Measurements from ENCODE around the gene PTPN6. TPM values are rescaled to one million over a fixed set of nuclear protein-coding genes. Genes with fewer than 3 reads are reported as not detected.

Gene PTPN6
- total RNA-seq, 1 experiment from 2014 or later = 47.7 TPM

DNA sequence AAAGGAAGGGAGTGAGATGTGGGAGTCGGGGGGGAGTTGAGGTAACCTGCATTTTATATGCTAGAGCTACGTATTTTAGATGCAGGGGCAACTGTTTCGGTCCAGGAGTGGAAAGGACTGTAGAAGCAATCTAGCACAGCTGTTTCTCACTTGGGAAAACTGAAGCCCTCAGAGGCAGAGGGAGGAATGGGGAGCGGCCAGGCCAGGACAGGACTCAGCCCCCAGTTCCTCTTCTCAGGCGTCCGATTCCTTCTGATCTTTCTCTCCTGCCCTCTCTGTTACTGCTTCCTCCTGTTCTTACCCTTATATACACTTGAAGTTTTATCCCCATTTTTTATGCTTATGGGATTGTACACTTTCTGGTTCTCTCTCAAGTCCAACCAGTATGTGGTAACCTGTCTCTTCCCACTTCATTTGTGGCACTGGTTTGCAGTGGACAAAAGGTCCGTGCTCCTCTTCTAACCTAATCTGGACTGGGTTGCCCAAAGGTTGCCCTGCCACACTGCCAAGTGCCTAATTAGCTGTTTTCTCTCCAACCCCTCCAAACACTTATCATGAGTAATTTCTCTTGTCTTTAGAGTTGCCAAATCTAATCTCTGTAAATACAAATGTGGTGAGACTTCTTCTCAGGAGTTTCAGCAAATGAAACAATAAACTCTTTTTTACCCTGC, 50.9 kb downstream of the PTPN6 start:
- ChIA-PET CTCF (no interaction called here), POLR2A (no interaction called here)

More for the DNA sequence above, 50.9 kb downstream of the PTPN6 start:
- TF ChIP-seq, protein P1, sequence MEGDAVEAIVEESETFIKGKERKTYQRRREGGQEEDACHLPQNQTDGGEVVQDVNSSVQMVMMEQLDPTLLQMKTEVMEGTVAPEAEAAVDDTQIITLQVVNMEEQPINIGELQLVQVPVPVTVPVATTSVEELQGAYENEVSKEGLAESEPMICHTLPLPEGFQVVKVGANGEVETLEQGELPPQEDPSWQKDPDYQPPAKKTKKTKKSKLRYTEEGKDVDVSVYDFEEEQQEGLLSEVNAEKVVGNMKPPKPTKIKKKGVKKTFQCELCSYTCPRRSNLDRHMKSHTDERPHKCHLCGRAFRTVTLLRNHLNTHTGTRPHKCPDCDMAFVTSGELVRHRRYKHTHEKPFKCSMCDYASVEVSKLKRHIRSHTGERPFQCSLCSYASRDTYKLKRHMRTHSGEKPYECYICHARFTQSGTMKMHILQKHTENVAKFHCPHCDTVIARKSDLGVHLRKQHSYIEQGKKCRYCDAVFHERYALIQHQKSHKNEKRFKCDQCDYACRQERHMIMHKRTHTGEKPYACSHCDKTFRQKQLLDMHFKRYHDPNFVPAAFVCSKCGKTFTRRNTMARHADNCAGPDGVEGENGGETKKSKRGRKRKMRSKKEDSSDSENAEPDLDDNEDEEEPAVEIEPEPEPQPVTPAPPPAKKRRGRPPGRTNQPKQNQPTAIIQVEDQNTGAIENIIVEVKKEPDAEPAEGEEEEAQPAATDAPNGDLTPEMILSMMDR (IDR thresholded peaks at IDR 0.05 in 2 of 3, conservative IDR thresholded peaks at IDR 0.05 in 1 of 3; ENCODE audit: borderline replicate concordance in 1 of 3, insufficient read depth in 1 of 3, low read depth in 2 of 3, low read length in 2 of 3) = no peak
- TF ChIP-seq POLR2A (IDR thresholded peaks at IDR 0.05; ENCODE audit: borderline replicate concordance, extremely low read depth, insufficient read depth, insufficient read length) (no peak), ZBTB33 (IDR thresholded peaks at IDR 0.05; ENCODE audit: extremely low read depth, insufficient replicate concordance, low read length) (no peak)
- no peak overlapping the region for H3K4me2 ChIP-seq (ENCODE audit: low read length)
- no peaks in the 10 kb centered on the region for H3K36me3 ChIP-seq (ENCODE audit: control insufficient read depth in 1 of 2, insufficient read depth in 2 of 2, low read length in 2 of 2)
- no peak overlapping the region for H3K4me3 ChIP-seq (replicated peaks in 1 of 2; ENCODE audit: low read depth in 1 of 2, low read length in 2 of 2)
- BruUV-seq (replicated peaks) = no TSS peak
- no peak overlapping the region for H3K27ac ChIP-seq (ENCODE audit: low read depth, low read length)
- peaks cover 3% of the 10 kb centered on the region; the same call in 1 of the 2 replicates for H4K20me1 ChIP-seq (ENCODE audit: insufficient read depth)
- no peaks in the 10 kb centered on the region for H3K9me3 ChIP-seq (ENCODE audit: control insufficient read depth in 1 of 2, insufficient read depth in 1 of 2, low read depth in 1 of 2, low read length in 2 of 2)
- DNase-seq (ENCODE audit: low read depth, low spot score) (no peak), ATAC-seq (no peak)
- H3K27me3 ChIP-seq (ENCODE audit: insufficient read depth, low read length) = no peaks in the 10 kb centered on the region
- no peaks in the 10 kb centered on the region for H3K9me2 ChIP-seq (ENCODE audit: insufficient read depth)
- H3K79me2 ChIP-seq (ENCODE audit: insufficient read depth, low read length) = peaks cover 16% of the 10 kb centered on the region
- no peak overlapping the region for H2AFZ ChIP-seq (ENCODE audit: low read depth, low read length, poor library complexity, severe bottlenecking)
- RAD21 ChIA-PET (ENCODE audit: low non-redundant PET in 1 of 2, low total read pairs in 2 of 2, uncharacterized antibody in 2 of 2, unreplicated experiment in 2 of 2) = no interaction called here
- intact Hi-C loops (cut with micrococcal nuclease) = no loop called here
- H3K9ac ChIP-seq (ENCODE audit: low read length) = no peak overlapping the region
- peaks cover 18 to 24% of the 10 kb centered on the region in 2 experiments for H3K4me1 ChIP-seq (ENCODE audit: control insufficient read depth in 1 of 2, insufficient read depth in 2 of 2, low read length in 2 of 2)

Data from HCT116 (cell line).